ENCODE data around the gene COL25A1.
A peak's percentile ranks its signal among the peaks of the same experiment; 100 is the strongest.
"Not testable (repeated sequence)": the region's sequence is repeated elsewhere in the genome, so short reads cannot be mapped to it uniquely, and the experiment has no call there.

Gene COL25A1

DNA sequence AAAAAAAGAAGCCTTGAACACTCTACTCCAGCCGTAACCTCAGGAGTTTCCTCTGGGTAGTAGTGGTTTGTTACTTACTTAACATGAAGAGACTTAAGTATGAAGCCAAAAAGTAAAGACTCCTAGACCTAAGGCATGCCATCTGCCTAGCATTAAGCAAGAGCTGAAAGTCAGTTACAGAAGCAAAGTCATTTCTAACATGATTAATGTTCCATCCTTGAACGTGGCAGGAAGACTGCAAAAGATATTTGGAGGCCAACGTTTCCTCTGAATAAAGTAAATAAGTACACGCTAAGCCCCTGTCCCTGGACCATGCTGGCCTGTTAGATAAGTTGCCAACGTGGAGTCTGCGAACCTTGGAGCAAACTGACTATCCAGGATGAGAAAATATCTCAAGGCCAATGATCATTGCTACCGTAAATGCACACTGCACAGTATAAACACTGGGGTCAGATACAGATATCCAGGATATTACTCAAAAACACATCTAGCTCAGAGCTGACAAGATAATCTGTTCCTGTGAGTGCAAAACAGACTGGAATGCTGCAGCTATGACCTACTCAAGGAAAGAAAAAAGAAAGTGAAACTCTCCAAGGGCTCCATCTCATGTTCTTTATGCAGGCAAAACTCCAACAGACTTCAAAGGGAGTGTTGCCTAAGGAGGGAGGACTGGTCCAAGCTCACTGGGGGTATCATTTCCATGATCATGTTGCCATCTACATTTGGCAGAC lies 255.8 kb downstream of the COL25A1 start:
- no peak for DNase-seq (ENCODE audit: low spot score)

DNA sequence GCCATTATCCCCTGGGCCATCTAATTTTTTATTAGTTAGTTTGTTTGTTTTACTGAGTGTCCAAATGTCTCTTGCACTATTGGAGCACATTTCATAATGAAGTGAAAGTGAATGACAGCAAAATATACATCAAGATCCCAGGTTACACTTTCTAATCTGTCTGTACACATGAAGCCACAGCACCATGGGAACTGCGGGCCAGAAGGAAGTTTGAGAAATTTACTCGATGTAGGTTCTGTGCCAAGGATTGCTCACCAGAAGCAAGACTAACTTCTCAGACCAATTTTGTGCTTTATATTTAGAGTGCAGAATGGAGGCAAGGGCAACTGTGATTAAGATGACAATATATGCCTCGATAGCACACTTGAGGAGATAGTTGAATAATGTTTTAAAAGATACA lies 258.0 kb downstream of the COL25A1 start:
- no peak for DNase-seq (ENCODE audit: low spot score)

GRCh38 chr4:109043286-109043685 lies 259.2 kb downstream of the COL25A1 start:
- no peak for DNase-seq (ENCODE audit: low spot score)

GRCh38 chr4:109041463-109042360 lies 260.7 kb downstream of the COL25A1 start:
- no peak for DNase-seq (ENCODE audit: low spot score)

DNA sequence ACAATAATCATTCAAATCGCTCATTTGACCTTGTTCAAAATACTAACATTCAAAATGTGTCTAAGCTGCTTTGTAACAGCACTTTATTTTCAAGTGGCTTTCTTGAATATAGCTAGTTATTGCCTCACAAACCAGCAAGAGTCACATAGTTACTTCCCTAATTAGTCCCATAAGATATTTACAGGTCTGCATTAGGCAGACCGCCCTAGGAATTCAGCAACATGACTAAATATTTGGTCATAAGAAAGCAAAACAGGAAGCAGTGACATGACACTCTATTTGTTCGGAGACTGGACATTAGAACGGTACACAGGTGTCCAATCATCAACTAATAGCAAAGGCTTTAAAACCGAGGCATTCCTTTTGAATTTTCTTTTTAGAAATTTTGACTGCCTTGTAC lies 262.0 kb downstream of the COL25A1 start:
- DNase-seq (ENCODE audit: low spot score), result no peak

GRCh38 chr4:109037026-109037425 lies 265.4 kb downstream of the COL25A1 start:
- DNase-seq (ENCODE audit: low spot score), result no peak

DNA sequence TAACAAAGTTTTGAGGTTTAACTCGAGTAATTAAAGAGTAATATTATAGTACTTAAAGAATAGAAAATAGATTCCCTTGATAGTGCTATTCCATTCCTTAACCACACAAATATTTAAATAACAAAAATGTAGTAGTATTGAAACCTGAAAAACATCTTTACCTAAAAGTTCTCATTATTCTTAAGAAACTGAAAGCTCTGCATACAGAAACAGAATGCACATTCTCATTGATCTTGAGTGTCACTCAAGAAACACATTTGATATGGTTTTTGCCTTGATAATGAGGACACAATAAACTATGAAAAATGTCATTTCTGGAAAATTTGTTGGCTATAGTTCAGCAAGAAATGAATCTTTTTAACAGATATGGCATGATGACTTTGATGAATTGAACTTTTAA lies 268.5 kb downstream of the COL25A1 start:
- no peak for DNase-seq (ENCODE audit: low spot score)

DNA sequence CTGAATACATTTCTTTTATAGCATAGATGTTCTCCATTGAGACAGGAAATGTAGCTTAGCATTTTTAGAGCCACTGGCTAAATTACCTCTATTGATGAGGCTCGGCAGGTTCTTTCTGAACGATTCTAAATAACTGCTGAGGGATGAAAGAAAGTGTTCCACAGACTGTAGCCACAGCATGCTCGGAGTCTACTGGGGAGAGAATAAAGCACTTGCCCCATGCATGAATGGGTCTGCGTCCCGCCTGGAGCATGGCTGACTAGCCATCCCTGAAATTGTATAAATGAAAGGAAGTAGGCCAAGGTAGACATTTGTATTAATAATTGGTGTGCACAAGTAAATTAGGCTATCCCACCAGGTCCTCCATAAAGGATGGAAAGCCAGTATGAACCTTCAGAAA lies 269.8 kb downstream of the COL25A1 start:
- no peak for DNase-seq (ENCODE audit: low spot score)

GRCh38 chr4:109029987-109030386 lies 272.5 kb downstream of the COL25A1 start:
- no peak for DNase-seq (ENCODE audit: low spot score)

DNA sequence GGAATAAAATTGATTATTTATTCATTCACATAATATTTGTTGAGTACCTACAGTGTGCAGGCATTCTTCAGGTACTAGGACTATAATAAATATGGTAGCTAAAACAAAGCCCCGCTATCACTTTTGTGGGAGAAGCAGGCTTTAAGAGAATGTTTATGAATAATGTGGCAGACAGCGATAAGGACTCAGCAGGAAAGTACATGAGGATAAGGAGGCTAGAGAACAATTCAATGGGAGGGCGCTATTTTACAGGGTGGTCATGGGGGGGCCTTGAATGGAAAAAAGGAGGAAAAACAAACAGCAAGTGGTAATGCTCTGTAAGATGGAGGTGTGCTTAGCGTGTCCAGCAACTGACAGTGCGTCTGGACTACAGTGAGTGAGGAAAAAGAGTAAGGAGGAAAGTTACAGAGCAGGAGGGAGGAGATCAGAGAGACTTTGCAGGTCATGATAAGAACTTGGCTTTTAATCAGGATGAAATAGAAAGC lies 275.4 kb downstream of the COL25A1 start:
- no peak for DNase-seq (ENCODE audit: low spot score)

- no peak for DNase-seq (ENCODE audit: low spot score)
Measured at GRCh38 chr4:109026588-109026987, 275.9 kb downstream of the COL25A1 start.

- DNase-seq (ENCODE audit: low spot score), result peak; percentile 25
Measured at GRCh38 chr4:109025471-109026076, 276.9 kb downstream of the COL25A1 start.

DNA sequence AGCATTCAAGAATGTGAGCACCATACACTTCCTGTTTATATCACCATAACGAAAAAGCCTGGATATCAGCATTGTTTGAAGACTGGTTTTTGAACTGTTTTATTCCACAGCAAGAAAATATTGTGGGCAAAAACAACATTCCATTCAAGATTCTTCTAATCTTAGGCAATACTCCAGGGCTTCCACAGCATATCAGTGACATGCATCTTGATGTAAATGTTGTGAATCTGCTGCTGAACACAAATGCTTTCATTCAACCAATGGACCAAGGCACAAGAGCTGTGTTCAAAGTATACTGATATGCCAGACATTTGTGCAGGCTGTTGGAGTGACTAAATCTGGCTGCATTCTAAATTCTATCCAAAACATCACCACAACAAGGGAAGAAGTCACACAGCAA lies 279.5 kb downstream of the COL25A1 start:
- DNase-seq (ENCODE audit: low spot score), result no peak

- not testable (repeated sequence) for DNase-seq (ENCODE audit: low spot score)
Measured at GRCh38 chr4:109021630-109022029, 280.8 kb downstream of the COL25A1 start.

- no peak for DNase-seq (ENCODE audit: low spot score)
Measured at GRCh38 chr4:109020861-109021260, 281.6 kb downstream of the COL25A1 start.

DNA sequence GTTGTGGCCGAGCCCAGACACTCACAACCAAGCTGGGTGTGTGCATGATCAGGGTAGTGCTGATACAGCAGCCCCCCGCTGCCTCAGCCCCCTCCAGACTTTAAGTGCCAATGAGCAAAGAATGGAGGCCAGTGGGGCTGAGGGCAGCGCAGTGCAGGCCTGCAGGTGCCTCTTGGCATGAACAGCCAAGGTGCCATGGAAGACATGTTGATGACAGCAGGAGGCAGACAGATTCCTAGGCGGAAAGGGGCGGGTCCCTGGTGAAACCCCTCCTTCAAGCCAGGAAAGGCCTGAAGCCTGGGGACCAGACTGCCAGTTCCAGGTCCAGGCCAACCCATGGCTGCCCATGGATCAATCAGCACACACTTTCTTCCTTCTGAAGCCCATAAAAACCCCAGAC lies 286.3 kb downstream of the COL25A1 start:
- no peak for DNase-seq (ENCODE audit: low spot score)

- no peak for DNase-seq (ENCODE audit: low spot score)
Measured at GRCh38 chr4:109015413-109015810, 287.0 kb downstream of the COL25A1 start.

GRCh38 chr4:109014593-109015412 lies 287.7 kb downstream of the COL25A1 start:
- DNase-seq (ENCODE audit: low spot score), result no peak

DNA sequence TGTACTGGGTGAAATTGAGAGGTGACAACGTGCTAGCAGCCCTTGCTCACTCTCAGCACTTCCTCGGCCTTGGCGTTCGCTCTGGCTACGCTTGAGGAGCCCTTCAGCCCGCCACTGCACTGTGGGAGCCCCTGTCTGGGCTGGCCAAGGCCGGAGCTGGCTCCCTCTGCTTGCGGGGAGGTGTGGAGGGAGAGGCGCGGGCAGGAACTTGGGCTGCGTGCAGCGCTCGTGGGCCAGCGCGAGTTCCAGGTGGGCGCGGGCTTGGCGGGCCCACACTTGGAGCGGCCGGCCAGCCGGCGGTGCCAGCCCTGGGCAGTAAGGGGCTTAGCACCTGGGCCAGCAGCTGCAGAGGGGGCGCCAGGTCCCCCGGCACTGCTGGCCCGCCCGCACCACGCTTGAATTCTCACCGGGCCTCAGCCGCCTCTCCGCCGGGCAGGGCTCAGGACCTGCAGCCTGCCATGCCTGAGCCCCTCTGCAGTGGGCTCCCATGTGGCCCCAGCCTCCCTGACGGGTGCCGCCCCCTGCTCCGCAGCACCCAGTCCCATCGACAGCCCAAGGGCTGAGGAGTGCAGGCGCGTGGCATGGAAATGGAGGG lies 290.1 kb downstream of the COL25A1 start:
- no peak for DNase-seq (ENCODE audit: low spot score)

DNA sequence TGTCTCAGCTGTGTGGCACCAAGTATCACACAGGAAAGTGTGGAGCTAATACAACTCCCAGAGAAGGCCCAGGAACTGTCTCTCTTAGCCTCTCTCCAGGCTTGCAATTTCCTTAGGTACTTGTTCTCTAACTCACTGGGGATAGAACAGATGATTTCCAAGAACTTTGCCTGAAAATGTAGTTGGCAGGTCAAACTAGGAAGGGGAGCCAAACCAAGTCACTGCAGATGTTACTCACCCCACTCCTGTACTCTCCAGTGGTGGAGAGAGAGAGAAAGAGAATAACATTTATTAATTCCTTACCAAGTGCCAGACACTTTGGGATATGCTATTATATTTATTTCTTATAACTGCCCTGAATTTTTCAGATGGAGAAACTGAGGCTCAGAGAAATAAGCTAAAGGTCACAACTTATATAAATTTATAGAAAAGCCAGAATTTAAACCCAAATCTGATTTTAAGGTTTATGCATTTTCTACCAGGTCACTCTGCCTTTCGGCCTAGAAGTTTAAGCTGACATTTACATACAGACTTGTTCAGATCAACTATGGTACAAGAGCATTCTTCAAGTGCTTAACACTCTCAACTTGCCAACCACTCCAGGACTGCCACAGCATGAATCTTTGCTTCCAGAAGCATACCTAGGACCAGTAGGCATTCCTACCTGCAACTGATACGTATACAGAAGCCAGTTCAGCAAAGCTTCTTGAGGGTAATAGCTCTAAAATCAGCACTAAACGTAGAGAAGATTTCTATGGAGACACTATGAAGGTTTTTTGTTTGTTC lies 291.0 kb downstream of the COL25A1 start:
- no peak for DNase-seq (ENCODE audit: low spot score)

- no peak for DNase-seq (ENCODE audit: low spot score)
Measured at GRCh38 chr4:109010521-109010920, 291.9 kb downstream of the COL25A1 start.

Data from putamen (tissue), 1 donor.